OCI-LY1 (cell line): ENCODE data around the gene GPRIN2.
"Not testable (repeated sequence)": the region's sequence is repeated elsewhere in the genome, so short reads cannot be mapped to it uniquely, and the experiment has no call there.

ENCODE experiments used
- H2AFZ ChIP-seq: fragments of 200-600 bp; sonication (generic), shearing (Covaris generic); 2 replicates; pipeline ENCODE4 v1.6.0; 2014; ENCODE audit warnings: antibody characterized with exemption, mild to moderate bottlenecking, low read length
- H3F3A ChIP-seq: fragments of 200-600 bp; sonication (generic), shearing (Covaris generic); 2 replicates; pipeline ENCODE4 v1.6.0; 2014; ENCODE audit warnings: mild to moderate bottlenecking, antibody characterized with exemption, low read length, moderate library complexity; ENCODE audit not compliant: insufficient read depth
- H3K27ac ChIP-seq: fragments of 200-600 bp; sonication (generic); 2 replicates; pipeline ENCODE4 v1.5.1; 2014; ENCODE audit warnings: low read length, mixed run types, mild to moderate bottlenecking, low read depth; ENCODE audit not compliant: poor library complexity, severe bottlenecking
- H3K27me3 ChIP-seq: fragments of 200-600 bp; sonication (generic); 2 replicates; pipeline ENCODE4 v1.6.0; 2014; ENCODE audit warnings: antibody characterized with exemption, mild to moderate bottlenecking, low read length, moderate library complexity; ENCODE audit not compliant: insufficient read depth
- H3K36me3 ChIP-seq: fragments of 200-600 bp; sonication (generic); 2 replicates; pipeline ENCODE4 v1.6.1; 2014; ENCODE audit warnings: mild to moderate bottlenecking, antibody characterized with exemption, low read length, moderate library complexity, mixed read lengths; ENCODE audit not compliant: insufficient read depth
- H3K4me1 ChIP-seq: fragments of 200-600 bp; sonication (generic); 2 replicates; pipeline ENCODE4 v1.5.1; 2014; ENCODE audit warnings: mild to moderate bottlenecking, low read length, moderate library complexity; ENCODE audit not compliant: insufficient read depth, severe bottlenecking
- H3K4me2 ChIP-seq: fragments of 200-600 bp; sonication (generic), shearing (Covaris generic); 2 replicates; pipeline ENCODE4 v1.6.1; 2014; ENCODE audit warnings: low read length
- H3K4me3 ChIP-seq: fragments of 200-600 bp; sonication (generic); 2 replicates; pipeline ENCODE4 v1.5.1; 2014; ENCODE audit warnings: low read length, low read depth, mild to moderate bottlenecking, mixed read lengths; ENCODE audit not compliant: poor library complexity, severe bottlenecking
- H3K79me2 ChIP-seq: fragments of 200-600 bp; shearing (Covaris generic); 2 replicates; pipeline ENCODE4 v1.6.1; 2016; ENCODE audit warnings: mixed run types, low read length, mixed read lengths; ENCODE audit not compliant: insufficient read depth
- H3K9ac ChIP-seq: fragments of 200-600 bp; sonication (generic), shearing (Covaris generic); 2 replicates; pipeline ENCODE4 v1.6.1; 2014; ENCODE audit warnings: mild to moderate bottlenecking, low read length, mixed read lengths
- H3K9me2 ChIP-seq: fragments of 200-600 bp; sonication (generic), shearing (Covaris generic); 2 replicates; pipeline ENCODE4 v1.6.1; 2014; ENCODE audit warnings: low read depth, mild to moderate bottlenecking, low read length, mixed read lengths
- H3K9me3 ChIP-seq: fragments of 200-600 bp; shearing (Covaris generic); 2 replicates; pipeline ENCODE4 v1.6.1; 2014; ENCODE audit warnings: low read length, mixed read lengths
- H4K20me1 ChIP-seq: fragments of 200-600 bp; sonication (generic), shearing (Covaris generic); 2 replicates; pipeline ENCODE4 v1.6.0; 2016; ENCODE audit warnings: mild to moderate bottlenecking, low read length; ENCODE audit not compliant: insufficient read depth

Gene GPRIN2

GRCh38 chr10:46579378-46579777 lies 22.9 kb upstream of the GPRIN2 start:
- not testable (repeated sequence) for H3K27me3 ChIP-seq, H3K4me3 ChIP-seq, H3K4me1 ChIP-seq, H3K4me2 ChIP-seq, H3K9me3 ChIP-seq, H3F3A ChIP-seq, H3K9ac ChIP-seq, H3K27ac ChIP-seq, H3K79me2 ChIP-seq, H3K36me3 ChIP-seq, H2AFZ ChIP-seq, H3K9me2 ChIP-seq, H4K20me1 ChIP-seq

DNA sequence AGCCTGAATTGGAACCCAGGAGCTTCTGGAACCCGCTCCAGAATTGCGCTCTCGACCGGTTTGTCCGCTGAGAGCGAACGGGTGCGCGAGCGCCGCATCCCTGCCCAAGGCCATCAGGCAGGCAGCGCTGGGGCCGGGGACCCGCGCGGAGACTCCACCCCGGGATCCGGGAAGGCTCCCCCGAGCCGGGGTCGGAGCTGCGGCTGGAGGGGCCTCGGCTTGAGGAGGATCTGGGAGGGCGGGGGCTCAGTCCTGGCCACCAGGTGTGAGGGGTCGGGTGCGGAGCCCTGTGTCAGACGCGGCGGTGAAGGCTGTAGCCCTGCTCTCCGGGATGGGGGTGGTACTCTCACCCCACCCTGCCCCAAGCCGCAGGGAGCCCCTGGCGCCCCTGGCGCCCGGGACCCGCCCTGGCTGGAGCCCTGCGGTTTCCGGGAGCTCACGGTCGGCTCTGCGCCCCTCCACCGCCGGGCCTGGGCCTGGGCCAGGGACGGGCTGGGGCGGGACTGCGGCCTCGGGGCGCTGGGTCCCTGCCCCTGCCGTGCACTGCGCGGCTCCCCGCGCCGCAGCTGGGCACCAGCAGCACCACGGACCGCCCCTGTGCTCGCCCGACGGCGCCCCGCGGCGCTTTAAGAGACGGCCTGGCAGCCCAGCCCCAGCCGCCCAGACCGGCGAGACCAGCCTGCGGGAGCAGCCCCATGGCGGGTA lies 22.2 kb upstream of the GPRIN2 start, which contains the start of gene SYT15:
Gene SYT15 (plus strand): TSS at position 655 of the 705 bp plus-strand sequence. CDS start 41 bp downstream, at position 696.
- H3F3A ChIP-seq, H2AFZ ChIP-seq, H3K79me2 ChIP-seq, H3K9me2 ChIP-seq, H3K27ac ChIP-seq, H3K9me3 ChIP-seq, H3K4me1 ChIP-seq, H3K36me3 ChIP-seq, H3K4me2 ChIP-seq, H4K20me1 ChIP-seq, H3K27me3 ChIP-seq, H3K4me3 ChIP-seq, H3K9ac ChIP-seq: not testable (repeated sequence)

DNA sequence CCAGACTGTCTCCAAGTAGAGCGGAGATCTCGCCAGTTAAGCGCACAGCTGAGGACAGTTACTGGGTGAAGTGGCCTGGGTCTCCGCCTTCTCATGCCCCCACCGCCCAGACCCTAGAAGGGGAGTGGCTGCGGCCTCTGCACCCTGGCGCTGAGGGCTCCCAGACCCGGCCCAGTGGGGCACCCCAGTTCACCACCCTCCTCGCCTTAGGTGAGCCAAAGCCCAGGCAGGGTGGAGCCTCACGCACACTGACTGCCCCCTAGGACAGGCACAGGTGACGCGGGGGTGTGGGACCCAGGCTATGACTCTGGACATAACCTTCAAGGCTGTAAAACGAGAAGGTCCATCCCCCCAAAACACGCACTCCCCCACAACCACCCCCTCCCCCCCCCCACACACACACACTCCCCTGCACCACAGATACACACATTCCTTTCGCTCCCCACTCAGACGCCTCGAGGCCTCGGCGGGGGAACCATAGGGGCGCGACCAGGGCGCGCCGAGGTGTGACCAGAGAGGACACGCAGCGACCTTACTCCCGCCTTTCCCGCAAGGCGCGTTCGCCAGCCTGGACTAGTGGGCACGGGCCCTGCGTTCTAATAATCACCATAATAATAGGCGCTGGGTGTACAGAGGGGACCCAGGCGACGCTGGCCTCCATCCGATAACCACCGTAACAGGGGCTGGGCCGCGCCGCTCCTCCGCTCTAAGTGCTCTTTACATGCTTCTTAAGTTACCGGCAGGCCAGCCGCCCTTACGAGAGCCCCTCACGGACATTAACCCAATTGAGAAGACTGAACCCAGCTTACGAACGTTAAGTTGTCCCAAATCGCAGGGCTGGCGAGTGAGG lies 21.4 kb upstream of the GPRIN2 start:
- not testable (repeated sequence) for H3K27ac ChIP-seq, H3K36me3 ChIP-seq, H3K9me2 ChIP-seq, H3K4me2 ChIP-seq, H3K9me3 ChIP-seq, H3K9ac ChIP-seq, H4K20me1 ChIP-seq, H3K4me1 ChIP-seq, H2AFZ ChIP-seq, H3K79me2 ChIP-seq, H3K4me3 ChIP-seq, H3F3A ChIP-seq, H3K27me3 ChIP-seq

GRCh38 chr10:46573884-46574283 lies 17.4 kb upstream of the GPRIN2 start:
- not testable (repeated sequence) for H3K79me2 ChIP-seq, H3K4me3 ChIP-seq, H3K9me2 ChIP-seq, H3K9ac ChIP-seq, H3K4me1 ChIP-seq, H4K20me1 ChIP-seq, H3F3A ChIP-seq, H3K36me3 ChIP-seq, H3K27me3 ChIP-seq, H3K27ac ChIP-seq, H3K9me3 ChIP-seq, H3K4me2 ChIP-seq, H2AFZ ChIP-seq

DNA sequence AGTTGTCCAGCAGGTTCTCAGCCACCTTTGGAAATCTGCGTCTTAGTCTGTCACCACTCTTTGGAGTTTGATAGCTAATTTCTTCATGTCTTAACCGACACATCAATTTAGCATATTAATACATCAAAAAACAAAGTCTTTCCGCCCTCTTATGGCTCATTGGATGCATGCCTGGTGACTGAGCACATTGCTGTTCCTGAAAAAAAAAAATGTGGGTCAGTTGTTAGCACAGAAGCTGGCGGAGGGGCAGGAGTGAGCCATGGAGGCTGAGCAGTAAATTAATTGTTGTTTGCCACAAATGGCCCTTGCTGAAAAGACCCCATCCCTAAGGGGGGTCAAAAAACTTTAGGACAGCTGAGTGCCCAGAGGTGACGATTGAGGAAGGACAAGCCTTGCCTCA lies 16.9 kb upstream of the GPRIN2 start:
- H3K9me3 ChIP-seq, H3K36me3 ChIP-seq, H3K4me2 ChIP-seq, H4K20me1 ChIP-seq, H3F3A ChIP-seq, H3K27ac ChIP-seq, H3K27me3 ChIP-seq, H3K9me2 ChIP-seq, H2AFZ ChIP-seq, H3K9ac ChIP-seq, H3K79me2 ChIP-seq, H3K4me3 ChIP-seq, H3K4me1 ChIP-seq: not testable (repeated sequence)

DNA sequence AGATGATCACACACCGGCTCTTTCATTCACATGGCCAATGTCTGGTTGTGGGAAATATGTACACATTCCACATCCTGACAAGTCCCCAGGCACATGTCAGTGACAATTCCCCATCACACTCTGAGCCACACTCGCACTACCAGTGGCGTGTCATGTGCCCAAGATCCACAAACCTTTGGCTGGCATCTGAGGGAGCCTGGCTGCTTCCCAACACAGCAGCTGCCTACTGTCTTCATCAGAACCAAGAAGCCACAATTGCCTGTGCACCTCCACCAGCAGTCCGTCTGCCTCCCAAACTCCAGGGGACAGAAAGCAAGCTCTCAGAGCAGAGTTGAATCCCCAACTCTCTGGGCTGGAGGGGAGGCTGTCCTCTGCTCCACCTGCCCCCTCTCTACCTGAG lies 16.3 kb upstream of the GPRIN2 start:
- H3K4me3 ChIP-seq, H3K36me3 ChIP-seq, H3K4me2 ChIP-seq, H4K20me1 ChIP-seq, H3K9me3 ChIP-seq, H3K9me2 ChIP-seq, H3K27ac ChIP-seq, H3K4me1 ChIP-seq, H3K27me3 ChIP-seq, H3F3A ChIP-seq, H2AFZ ChIP-seq, H3K79me2 ChIP-seq, H3K9ac ChIP-seq: not testable (repeated sequence)

GRCh38 chr10:46570655-46571054 lies 14.2 kb upstream of the GPRIN2 start:
- H3F3A ChIP-seq, H4K20me1 ChIP-seq, H2AFZ ChIP-seq, H3K9ac ChIP-seq, H3K27me3 ChIP-seq, H3K4me1 ChIP-seq, H3K27ac ChIP-seq, H3K36me3 ChIP-seq, H3K9me2 ChIP-seq, H3K4me3 ChIP-seq, H3K79me2 ChIP-seq, H3K4me2 ChIP-seq, H3K9me3 ChIP-seq: not testable (repeated sequence)
